Uterus (tissue), 4 donors: ENCODE data around the gene CLRN1. TPM values are rescaled to one million over a fixed set of nuclear protein-coding genes. Genes with fewer than 3 reads are reported as not detected.

ENCODE experiments used
- DNase-seq, 2 donors: peaks; one replicate each; pipeline ENCODE4 v3.0.0-alpha.2; 2019 to 2020
- H3K27ac ChIP-seq, 2 donors: fragments of 200-600 bp; sonication (generic); 1 replicate in 1 of 2; 2 replicates in 1 of 2; pipeline ENCODE4 v1.5.1; 2016 to 2018
- H3K27me3 ChIP-seq, 2 donors: fragments of 200-600 bp; sonication (generic); one replicate each; pipeline ENCODE4 v1.5.1; 2018 to 2019; ENCODE audit warnings: control low read depth in 1 of 2
- H3K36me3 ChIP-seq, 2 donors: fragments of 200-600 bp; sonication (generic); one replicate each; pipeline ENCODE4 v1.5.1; 2019; ENCODE audit warnings: control low read depth in 1 of 2
- H3K4me1 ChIP-seq, 2 donors: fragments of 200-600 bp; sonication (generic); one replicate each; pipeline ENCODE4 v1.5.1; 2018 to 2019; ENCODE audit warnings: control low read depth in 1 of 2
- H3K4me3 ChIP-seq, 2 donors: fragments of 200-600 bp; sonication (generic); 1 replicate in 1 of 2; 2 replicates in 1 of 2; pipeline ENCODE4 v1.5.1; 2018 to 2019; ENCODE audit warnings: mild to moderate bottlenecking in 1 of 2
- H3K9me3 ChIP-seq, 2 donors: fragments of 200-600 bp; sonication (generic); one replicate each; pipeline ENCODE4 v1.5.1; 2019; ENCODE audit warnings: control low read depth in 1 of 2
- CTCF ChIP-seq, 4 experiments: fragments of 200-600 bp in 2 of 4; fragments of 450-650 bp in 2 of 4; sonication (generic) in 2 of 4; IDR thresholded peaks; one replicate each; pipeline ENCODE4 v1.5.1; 2016 to 2019; ENCODE audit warnings: antibody characterized with exemption in 4 of 4, mild to moderate bottlenecking in 2 of 4, moderate library complexity in 1 of 4
- POLR2A ChIP-seq, 2 donors: fragments of 450-650 bp; IDR thresholded peaks; one replicate each; pipeline ENCODE4 v1.6.1; 2016; ENCODE audit warnings: antibody characterized with exemption in 2 of 2, mild to moderate bottlenecking in 1 of 2, moderate library complexity in 1 of 2
- intact Hi-C: fragments of 100-400 bp; cut with DNase I; formaldehyde crosslinking; loops from one replicate; pipeline ENCODE4 v1.15.1; 2023; ENCODE audit warnings: low total_unique reads
- total RNA-seq, 4 donors: library from RNA; depleted of rRNA in 3 of 4; stranded (reverse); fragments of >200 nt in 3 of 4; gene quantifications; one replicate each; pipeline versions ENCODE4 v1.1.0 to v1.2.4, GENCODE V29; 2014 to 2023
- donor health status: DM: yes; HTN: yes; CAD: no.

The CLRN1 gene
- total RNA-seq, 4 donors from 2014 or later, result not detected

GRCh38 chr3:150965436-150965835, 7.1 kb downstream of the CLRN1 start:
- no peak for DNase-seq
- intact Hi-C loops, result no loop called here
- Histone ChIP-seq H3K36me3 (no peaks in the 10 kb centered on the region), H3K4me1 (no peaks in the 10 kb centered on the region), H3K27ac (no peak overlapping the region), H3K4me3 (no peak overlapping the region), H3K9me3 (no peaks in the 10 kb centered on the region), H3K27me3 (no peaks in the 10 kb centered on the region)
- TF ChIP-seq POLR2A (IDR thresholded peaks at IDR 0.05) (no peak), CTCF (IDR thresholded peaks at IDR 0.05) (no peak)

GRCh38 chr3:150961949-150962348, 10.6 kb downstream of the CLRN1 start:
- Histone ChIP-seq H3K36me3 (no peaks in the 10 kb centered on the region), H3K27me3 (no peaks in the 10 kb centered on the region), H3K4me3 (no peak overlapping the region), H3K9me3 (no peaks in the 10 kb centered on the region), H3K4me1 (no peaks in the 10 kb centered on the region), H3K27ac (no peak overlapping the region)
- TF ChIP-seq POLR2A (IDR thresholded peaks at IDR 0.05), result no peak
- no peak for TF ChIP-seq CTCF (IDR thresholded peaks at IDR 0.05)
- no peak for DNase-seq
- intact Hi-C loops, result no loop called here

GRCh38 chr3:150960708-150961684, 11.5 kb downstream of the CLRN1 start:
- Histone ChIP-seq H3K4me1 (no peaks in the 10 kb centered on the region), H3K4me3 (no peak overlapping the region), H3K36me3 (no peaks in the 10 kb centered on the region), H3K27me3 (no peaks in the 10 kb centered on the region), H3K27ac (no peak overlapping the region), H3K9me3 (no peaks in the 10 kb centered on the region)
- intact Hi-C loops, result no loop called here
- TF ChIP-seq CTCF (IDR thresholded peaks at IDR 0.05), result no peak
- no peak for TF ChIP-seq POLR2A (IDR thresholded peaks at IDR 0.05)
- DNase-seq, result no peak

- H3K27ac ChIP-seq, result no peak overlapping the region
- H3K4me3 ChIP-seq, result no peak overlapping the region
- TF ChIP-seq POLR2A (IDR thresholded peaks at IDR 0.05) (no peak), CTCF (IDR thresholded peaks at IDR 0.05) (no peak)
- no peak for DNase-seq
- intact Hi-C loops, result no loop called here
- H3K27me3 ChIP-seq, result no peaks in the 10 kb centered on the region
- no peaks in the 10 kb centered on the region for H3K4me1 ChIP-seq
- no peaks in the 10 kb centered on the region for H3K36me3 ChIP-seq
- H3K9me3 ChIP-seq, result no peaks in the 10 kb centered on the region
Observed at GRCh38 chr3:150958683-150959082, 13.8 kb downstream of the CLRN1 start.

GRCh38 chr3:150956376-150956775, 16.2 kb downstream of the CLRN1 start:
- Histone ChIP-seq H3K27ac (peak overlapping the region in 1 of 2 donors; percentile 13), H3K4me1 (no peaks in the 10 kb centered on the region), H3K9me3 (no peaks in the 10 kb centered on the region), H3K27me3 (no peaks in the 10 kb centered on the region), H3K4me3 (no peak overlapping the region), H3K36me3 (no peaks in the 10 kb centered on the region)
- intact Hi-C loops, result no loop called here
- TF ChIP-seq CTCF (IDR thresholded peaks at IDR 0.05) (no peak), POLR2A (IDR thresholded peaks at IDR 0.05) (no peak)
- DNase-seq, result peak in 1 of 2 donors; percentile 42
